ENCODE data around the gene MGAT5B.
A peak's percentile ranks its signal among the peaks of the same experiment; 100 is the strongest.
"Not testable (repeated sequence)": the region's sequence is repeated elsewhere in the genome, so short reads cannot be mapped to it uniquely, and the experiment has no call there.

The MGAT5B gene, protein sequence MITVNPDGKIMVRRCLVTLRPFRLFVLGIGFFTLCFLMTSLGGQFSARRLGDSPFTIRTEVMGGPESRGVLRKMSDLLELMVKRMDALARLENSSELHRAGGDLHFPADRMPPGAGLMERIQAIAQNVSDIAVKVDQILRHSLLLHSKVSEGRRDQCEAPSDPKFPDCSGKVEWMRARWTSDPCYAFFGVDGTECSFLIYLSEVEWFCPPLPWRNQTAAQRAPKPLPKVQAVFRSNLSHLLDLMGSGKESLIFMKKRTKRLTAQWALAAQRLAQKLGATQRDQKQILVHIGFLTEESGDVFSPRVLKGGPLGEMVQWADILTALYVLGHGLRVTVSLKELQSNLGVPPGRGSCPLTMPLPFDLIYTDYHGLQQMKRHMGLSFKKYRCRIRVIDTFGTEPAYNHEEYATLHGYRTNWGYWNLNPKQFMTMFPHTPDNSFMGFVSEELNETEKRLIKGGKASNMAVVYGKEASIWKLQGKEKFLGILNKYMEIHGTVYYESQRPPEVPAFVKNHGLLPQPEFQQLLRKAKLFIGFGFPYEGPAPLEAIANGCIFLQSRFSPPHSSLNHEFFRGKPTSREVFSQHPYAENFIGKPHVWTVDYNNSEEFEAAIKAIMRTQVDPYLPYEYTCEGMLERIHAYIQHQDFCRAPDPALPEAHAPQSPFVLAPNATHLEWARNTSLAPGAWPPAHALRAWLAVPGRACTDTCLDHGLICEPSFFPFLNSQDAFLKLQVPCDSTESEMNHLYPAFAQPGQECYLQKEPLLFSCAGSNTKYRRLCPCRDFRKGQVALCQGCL

DNA sequence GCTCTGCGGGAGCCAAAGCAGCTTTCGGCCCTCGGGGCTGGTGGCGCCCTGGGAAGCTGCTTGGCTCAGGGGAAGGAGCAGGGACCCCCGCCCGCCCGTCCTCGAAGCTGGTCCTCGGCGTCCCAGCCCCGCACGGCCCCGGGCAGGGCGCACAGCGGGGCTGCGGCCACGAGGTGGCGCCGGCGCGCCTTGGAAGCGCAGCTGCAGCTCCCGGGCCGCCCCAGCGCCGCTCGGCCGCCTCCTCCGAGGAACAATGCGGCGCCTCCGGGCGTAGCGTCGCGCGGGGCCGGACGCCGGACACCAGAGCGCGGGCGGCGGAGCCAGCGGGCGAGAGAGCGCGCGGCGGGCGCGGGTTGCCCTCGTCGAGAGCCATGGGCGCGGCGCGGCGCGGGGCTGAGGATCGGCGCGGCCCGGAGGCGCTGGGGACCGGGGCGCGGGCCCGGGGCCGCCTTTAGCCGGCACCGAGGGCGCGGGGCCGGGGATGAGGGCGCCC is at the start of gene MGAT5B:
Gene MGAT5B, plus strand, starts transcription at position 229 of the 493 bp plus-strand sequence. CDS start 626 bp downstream, outside the sequence.
- peak; percentile 70 for DNase-seq (ENCODE audit: low spot score)

DNA sequence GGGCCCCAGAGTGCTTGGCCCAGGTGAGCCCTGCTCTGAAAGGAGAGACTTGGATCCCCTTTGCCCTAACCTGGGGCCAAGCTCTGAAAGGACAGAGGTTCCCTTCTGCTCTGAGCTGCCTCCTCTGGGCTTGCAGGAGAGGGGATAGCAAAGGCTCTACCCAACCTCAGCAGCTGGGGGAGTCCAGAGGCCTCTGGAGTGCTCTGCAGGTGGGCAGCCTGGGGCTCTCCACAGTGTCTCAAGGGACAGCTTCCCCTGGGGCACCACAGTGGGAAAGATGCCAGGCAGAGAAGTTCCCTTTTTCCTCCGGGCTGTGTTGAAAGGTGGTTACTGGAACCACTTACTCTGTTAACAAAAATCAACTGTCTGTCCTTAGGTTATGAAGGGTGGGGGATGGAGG is 48.2 kb upstream of the MGAT5B start:
- DNase-seq (ENCODE audit: low spot score) = no peak

DNA sequence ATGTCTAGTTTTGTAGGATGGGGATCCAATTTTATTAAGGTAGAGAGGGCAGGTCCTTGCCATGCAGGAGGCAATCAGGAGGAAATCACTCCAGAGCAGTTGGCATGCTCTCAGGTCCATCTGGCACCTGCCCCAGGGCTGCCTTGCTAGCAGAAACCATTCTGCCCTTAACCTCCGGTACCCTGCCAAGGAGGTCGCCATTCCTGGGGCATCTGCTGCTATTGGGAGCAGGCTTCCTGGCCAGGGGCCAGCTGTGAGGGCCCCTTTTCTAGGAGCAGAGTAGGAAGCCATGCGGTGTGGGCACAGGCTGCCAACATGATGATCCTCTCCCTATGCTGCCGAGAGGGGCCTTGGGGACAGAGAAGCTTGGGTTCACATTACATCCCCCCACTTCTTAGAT is 47.6 kb upstream of the MGAT5B start:
- DNase-seq (ENCODE audit: low spot score) = no peak

DNA sequence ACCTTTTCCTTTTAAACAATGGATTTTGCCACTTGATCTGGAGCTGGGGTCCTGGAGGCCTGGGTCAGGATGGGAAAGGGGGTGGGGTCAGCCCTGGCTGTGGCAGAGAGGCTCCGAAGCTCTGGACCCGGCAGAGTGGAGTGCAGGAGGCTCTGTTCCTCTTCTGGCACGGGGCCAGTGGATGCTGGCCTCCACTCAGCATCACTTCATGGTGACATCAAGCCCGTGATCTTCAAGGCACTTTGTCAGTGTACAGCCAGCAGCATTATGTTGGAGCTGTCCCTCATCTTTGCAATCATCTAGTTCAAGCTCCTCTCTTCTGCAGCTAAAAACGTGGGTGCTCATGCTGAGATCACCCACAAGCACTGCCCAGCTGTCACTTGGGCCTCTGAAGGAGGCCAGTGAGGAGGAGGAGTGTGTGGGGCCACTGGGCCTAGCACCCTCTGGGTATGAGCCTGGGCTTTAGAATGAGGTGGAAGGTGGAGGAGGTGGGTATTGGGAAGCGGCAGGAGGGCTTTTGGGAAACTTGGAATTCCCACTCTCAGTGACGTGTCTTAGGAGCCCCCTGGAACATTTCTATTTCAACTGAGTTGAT is 45.9 kb upstream of the MGAT5B start:
- DNase-seq (ENCODE audit: low spot score) = no peak

DNA sequence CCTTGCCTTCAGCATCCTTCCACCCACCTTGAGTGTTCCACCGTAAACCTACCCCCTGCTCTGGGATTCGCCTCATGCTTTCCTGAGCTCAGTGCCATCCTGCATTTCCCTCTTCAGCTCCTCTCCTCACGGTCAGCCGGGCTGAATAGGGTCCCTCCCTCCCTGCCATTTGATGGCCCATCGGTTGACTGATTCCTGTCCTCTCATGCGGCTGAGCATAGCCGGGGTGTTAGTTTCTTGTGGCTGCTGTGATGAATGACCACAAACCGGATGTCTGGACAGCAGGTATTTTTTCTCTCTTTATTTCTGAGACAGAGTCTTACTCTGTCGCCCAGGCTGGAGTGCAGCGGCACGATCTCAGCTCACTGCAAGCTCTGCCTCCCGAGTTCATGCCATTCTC is 44.1 kb upstream of the MGAT5B start:
- DNase-seq (ENCODE audit: low spot score) = no peak

DNA sequence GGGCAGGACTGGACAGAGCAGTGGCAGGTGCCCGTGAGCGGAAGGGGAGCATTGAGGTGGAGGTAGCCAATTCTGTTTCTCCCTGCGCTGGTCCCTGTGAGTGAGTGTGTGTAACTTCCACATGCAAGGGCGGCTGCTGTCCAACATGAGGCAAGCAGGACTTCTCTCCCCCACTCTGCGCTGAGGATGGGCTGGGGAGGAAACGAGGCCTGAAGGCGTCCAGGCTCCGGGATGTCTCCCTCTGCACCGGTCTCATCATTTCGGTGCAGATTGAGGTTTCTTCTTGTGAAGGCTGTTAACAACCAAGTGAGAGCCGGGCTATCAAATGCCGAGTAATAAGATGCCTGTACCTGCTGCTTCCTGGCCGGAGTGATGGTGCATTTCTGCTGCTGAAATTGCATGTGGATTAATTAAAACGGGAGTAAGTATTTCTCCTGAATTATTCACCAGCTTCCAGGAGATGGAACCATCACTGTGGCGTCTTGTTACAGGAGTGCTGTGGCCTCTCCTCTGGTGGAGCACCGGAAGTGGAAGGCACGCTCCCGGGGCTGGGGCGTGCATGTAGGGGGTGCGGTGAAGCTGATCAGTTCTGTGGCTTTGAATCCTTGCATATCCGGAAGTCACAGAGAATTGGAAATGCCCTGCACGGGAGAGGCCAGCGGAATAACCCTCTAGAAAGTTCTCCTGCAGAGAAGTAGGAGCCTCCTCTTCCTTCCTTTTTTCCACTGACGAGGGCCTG is 41.7 kb upstream of the MGAT5B start:
- DNase-seq (ENCODE audit: low spot score) = no peak

DNA sequence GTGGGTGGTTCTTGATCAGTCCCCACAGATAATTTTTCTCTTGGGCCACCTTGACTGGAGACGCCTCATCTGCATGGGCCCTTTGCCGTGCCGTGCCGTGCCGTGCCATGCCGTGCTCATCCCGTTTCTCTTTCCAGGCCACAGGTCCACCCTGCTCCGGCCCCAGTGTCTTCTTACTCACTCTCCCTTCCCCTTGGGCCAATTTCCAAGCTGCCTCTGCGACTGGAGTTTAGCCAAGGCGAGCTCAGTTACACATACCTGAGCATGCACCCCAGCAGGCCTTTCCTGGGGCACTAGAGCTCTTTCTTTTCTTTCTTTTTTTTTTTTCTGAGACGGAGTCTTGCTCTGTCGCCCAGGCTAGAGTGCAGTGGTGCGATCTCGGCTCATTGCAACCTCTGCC is 40.5 kb upstream of the MGAT5B start:
- no peak for DNase-seq (ENCODE audit: low spot score)

DNA sequence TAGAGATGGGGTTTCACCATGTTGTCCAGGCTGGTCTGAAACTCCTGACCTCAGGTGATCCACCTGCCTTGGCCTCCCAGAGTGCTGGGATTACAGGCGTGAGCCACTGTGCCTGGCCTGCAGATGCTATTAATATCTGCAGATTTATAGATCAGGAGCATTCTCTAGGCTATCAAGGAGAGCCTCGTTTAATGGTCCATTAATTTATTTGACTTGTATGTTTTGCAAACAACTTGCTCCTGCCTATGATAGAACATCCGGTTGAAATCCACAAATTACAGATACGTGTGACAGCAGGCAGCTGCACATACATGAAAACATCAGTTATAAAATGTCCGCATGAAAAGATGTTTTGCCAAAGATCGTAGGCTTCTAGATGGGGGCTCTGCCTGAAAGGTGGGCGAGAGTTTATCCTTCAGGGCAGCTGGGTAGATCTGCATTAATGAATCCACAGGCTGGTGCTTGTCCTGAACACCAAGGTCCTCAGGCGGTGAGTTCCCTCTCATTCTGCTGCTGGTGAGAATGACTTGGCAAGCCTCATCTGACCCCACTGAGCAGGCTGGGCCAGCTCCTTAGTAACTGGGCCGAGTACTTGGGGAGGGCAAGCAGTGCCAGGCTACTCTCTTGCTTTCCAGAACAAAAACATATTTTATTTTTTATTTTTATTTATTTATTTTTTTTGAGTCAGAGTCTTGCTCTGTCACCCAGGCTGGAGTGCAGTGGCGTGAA is 37.1 kb upstream of the MGAT5B start:
- no peak for DNase-seq (ENCODE audit: low spot score)

DNA sequence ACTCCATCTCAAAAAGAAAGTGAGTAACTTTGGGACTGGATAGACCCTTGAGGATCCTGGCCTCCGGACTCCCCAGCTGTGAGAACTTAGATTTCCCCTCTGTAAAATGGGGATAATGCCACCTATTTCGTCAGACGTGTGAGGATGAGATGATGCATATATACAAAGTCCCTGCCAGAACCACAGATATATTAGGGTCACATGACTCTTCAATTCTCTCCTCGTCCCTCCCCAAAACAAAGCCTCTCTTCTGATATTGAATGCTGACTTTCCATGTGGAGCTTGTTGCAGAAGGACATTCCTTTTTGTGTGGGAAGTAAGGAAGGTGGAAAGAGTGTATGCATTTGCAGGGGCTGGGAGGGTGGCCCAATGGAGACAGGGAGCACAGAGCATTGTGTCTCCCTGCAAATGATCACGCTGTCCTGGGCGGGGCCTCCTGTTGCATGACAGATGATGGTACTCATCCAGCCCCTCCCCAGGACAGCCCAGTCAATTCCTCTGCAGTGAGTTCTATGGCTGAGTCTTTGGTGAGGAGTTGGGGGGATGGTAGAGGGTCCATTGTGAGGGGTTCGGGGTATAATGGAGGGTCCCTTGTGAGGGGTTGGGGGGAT is 35.1 kb upstream of the MGAT5B start:
- DNase-seq (ENCODE audit: low spot score) = no peak

DNA sequence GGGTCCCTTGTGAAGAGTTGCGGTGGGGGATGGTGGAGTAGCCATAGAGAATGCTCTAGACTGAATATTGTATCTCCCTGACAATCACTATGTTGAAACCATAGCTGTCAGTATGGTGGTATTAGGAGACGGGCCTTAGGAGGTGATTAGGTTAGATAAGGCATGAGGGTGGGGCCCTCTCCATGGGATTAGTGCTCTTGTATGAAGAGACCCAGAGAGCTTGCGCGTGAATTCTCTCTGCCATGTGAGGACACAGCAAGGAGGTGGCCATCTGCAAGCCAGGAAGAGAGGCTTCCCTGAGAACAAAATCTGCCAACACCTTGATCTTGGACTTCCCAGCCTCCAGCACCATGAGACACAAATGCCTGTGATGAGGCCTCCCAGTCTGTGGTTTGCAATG is 34.5 kb upstream of the MGAT5B start:
- DNase-seq (ENCODE audit: low spot score) = no peak

DNA sequence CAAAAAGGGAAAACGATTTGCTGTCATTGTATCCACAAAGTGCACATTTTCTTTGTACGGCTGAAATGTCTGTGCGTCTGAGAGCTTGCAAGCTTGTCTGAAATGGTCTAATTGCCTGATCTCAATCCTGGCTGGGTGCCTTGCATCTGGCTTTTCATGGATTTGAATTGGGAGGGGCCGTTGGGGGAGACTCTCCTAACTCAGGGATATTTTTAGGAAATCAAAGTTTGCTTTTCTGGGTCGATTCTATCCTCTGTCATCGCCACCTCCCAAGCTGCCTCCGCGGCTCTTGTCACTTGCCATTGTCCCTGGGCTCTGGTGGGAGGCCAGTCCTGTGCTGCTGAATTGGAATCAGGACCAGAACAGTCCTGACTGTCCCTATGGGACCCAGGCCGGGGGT is 33.3 kb upstream of the MGAT5B start:
- DNase-seq (ENCODE audit: low spot score) = no peak

DNA sequence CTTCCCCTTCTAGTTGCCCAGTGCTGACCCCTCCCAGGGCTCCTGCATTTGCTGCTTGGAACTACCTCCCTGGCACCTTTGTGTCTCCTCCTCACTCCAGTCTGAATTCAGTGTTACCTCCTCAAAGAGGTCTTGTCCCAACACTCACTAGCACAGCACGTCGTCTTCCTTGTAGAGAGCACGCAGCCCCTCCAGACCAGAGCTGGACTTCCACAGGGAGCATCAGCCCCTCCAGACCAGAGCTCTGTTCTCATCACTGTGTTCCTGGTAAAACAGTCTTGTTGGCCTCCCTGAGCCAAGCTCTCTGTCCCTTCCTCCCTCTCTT is 27.8 kb upstream of the MGAT5B start:
- no peak for DNase-seq (ENCODE audit: low spot score)

DNA sequence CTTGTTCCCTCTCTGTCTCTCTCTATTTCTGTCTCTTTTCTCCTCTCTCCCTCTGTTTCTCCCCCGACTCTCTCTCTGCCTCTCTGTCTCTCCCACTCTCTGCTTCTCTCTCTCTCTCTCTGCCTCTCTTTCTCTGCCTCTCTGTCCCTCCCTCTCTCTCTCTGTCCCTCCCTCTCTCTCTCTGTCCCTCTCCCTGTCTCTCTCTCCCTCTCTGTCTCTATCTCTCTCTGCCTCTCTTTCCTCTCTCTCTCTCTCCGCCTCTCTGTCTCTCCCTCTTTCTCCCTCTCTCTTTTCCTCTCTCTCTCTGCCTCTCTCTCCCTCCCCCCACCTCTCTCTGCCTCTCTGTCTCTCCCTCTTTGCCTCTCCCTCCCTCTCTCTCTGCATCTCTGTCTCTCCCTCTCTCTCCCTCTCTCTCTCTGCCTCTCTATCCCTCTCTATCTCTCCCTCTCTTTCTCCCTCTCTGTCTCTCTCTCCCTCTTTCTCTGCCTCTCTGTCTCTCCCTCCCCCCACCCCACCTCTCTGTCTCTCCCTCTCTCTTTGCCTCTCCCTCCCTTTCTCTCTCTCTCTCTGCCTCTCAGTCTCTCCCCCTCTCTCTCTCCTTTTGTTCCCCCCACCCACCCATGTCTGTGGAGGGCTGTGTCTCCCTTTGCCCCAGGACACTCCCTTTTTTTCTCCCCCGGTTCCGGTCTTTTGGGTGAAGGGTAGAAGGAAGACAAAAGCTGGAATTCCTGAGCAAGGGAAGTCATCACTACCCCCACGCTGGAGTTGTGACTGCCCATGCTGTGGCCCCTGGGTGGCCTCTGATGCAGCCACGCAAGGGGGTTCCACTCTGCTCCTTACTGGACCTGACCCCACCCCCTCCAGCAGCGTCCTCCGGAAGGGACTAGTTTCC is 27.1 kb upstream of the MGAT5B start:
- no peak for DNase-seq (ENCODE audit: low spot score)

DNA sequence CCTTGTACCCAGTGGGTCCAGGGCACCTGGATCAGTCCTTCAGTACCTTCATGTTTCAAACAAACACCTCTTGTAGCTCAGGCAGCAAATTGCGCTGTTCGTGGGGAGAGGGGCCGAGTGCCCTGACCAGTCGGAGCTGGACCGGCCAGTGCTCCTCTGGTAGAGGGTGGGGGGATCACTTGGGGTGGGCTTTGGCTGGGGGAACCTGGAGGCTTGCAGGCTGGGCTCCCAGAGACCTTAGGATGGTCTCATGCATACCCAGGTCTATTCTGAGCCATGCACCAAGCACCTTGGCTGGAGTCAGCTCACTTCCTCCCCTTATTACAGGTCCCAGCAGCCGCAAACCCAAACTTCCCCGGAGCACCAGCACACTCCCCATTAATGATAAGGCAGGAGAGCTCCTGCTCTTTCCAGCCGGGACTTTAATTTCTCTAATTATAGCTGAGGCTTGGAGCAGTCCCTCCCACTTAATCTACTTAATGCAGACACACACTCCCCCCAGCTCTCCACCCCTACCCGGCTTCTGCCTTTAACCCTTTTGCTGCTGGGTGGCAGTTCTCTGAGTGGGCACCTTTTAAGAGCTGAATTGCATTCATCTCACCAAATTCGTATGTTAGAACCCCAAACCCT is 26.3 kb upstream of the MGAT5B start:
- DNase-seq (ENCODE audit: low spot score) = no peak

DNA sequence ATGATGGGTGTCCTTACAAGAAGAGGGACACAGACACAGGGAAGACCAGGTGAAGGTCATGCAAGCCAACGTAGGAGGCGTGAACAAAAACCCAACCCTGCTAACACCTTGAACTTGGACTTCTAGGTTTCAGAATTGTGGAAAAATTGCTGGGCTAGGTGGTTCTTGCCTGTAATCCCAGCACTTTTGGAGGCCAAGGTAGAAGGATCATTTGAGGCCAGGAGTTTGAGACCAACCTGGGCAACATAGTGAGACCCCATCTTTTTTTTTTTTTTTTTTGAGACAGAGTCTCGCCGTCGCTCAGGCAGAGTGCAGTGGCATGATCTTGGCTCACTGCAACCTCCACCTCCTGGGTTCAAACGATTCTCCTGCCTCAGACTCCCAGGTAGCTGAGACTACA is 25.1 kb upstream of the MGAT5B start:
- DNase-seq (ENCODE audit: low spot score) = not testable (repeated sequence)

DNA sequence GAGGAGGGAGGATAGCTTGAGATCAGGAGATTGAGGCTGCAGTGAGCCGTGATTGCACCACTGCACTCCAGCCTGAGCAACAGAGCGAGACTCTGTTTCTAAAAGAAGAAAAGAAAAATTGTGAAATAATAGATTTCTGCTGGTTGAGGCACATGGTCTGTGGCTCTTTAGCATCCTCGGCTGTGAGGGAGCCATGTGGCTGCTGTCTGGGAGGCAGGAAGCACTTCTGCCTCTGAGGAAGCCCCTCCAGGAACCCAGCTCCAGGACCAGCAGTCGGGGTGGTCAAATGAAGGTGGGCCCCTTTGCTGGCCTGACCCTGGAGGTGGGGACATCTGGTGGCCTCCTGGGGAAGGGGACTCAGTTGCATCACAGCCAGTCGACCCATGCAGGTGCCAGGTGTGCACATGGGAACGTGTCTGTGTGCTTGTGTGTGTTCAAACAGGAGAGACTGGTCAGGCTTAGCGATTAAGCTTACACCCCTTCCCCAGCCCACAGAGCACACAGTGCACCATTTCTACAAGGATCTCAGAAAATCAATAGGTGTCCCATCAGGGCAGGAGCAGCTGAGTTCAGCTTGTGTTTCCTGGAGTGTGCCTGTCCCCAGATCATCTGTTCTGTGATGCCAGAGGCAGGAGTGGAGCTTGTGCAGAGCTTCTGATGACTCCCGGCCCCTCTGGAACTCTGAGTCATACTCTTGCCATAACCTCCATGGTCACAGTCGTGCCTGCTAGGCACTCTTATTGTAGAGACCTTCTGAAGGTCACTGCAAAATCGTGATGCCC is 24.3 kb upstream of the MGAT5B start:
- DNase-seq (ENCODE audit: low spot score) = no peak

DNA sequence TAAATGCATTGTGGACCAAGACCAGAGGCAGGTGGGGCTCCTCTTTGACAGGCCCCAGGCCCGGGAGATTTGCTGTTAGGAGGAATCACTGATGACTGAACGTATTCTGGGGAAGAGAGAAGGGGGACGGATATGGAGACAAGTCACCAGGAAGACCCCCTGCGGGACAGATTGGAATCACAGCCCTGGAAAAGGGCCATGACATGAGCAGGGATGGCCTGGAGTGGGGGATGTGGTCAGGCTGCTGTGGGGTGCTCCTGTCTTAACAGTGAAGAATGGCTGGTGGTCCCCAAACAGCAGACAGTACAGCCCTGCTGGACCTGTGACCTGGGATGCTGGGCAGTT is 23.7 kb upstream of the MGAT5B start:
- DNase-seq (ENCODE audit: low spot score) = no peak

DNA sequence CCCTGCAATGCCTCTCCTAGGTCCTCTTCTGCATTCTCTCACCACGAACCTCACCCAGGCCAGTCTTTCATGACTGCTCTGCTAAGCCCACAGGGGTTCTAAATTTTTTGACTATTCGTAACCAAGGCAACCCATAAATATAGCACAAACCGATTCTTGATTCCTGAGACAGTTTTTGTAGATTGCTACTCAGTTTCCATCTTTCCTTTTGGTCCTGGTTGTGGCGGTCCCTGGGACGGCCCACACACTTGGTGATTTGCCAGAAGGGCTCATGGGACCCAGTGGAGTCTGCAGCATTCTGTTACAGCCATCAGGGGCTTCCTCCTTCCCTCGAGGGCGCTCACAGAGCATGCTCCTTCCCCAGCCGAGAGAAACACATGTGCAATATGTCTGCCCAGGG is 23.4 kb upstream of the MGAT5B start:
- DNase-seq (ENCODE audit: low spot score) = no peak

DNA sequence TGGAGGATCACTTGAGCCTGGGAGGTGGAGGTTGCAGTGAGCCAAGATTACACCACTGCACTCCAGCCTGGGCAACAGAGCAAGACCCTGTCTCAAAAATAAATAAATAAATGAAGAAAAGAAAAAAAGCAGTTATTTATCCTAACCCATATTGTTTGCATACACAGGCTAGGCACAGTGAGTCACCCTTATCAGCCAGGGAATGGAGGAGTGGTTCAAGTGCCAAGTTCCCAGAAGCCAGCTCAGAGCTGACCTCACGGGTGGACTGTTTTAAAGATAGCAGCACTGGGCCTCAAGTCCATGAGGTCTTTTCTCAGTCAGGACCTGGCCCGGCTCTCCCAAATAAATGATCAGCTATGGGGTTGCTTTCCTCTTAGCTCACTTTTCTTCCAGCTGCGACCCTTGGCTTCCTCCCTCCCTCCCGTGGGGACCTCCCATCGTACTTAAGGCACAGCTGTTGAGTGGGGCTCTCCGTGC is 22.6 kb upstream of the MGAT5B start:
- no peak for DNase-seq (ENCODE audit: low spot score)

Data from CD4-positive, alpha-beta T cell treated with Interleukin-2 at 100 ng/mL for 4 hours (primary cell).